HG03460 (cell line): Measurements from ENCODE around the gene DOCK3.
"Not testable (repeated sequence)": the region's sequence is repeated elsewhere in the genome, so short reads cannot be mapped to it uniquely, and the experiment has no call there.

ENCODE experiments used
- ATAC-seq: cut with Tn5 transposase; IDR thresholded peaks from one replicate; pipeline ENCODE4 v1.9.1; 2021; ENCODE audit not compliant: unreplicated experiment

Gene DOCK3

DNA sequence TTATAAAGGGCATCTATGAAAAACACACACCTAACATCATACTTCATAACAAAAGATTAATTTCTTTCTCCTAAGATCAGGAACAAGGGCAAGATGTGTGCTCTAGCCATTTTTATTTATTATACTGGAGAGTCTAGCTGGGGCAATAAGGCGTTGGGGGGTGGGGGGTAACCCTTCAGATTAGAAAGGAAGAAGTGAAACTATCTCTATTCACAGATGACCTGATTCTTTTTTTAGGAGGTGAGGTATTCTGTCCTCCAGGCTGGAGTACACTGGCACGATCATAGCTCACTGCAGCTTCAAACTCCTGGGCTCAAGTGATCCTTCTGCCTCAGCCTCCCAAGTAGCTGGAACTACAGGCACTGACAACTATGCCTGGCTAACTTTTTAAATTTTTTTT, 620.9 kb downstream of the DOCK3 start:
- ATAC-seq = peak; percentile 83

DNA sequence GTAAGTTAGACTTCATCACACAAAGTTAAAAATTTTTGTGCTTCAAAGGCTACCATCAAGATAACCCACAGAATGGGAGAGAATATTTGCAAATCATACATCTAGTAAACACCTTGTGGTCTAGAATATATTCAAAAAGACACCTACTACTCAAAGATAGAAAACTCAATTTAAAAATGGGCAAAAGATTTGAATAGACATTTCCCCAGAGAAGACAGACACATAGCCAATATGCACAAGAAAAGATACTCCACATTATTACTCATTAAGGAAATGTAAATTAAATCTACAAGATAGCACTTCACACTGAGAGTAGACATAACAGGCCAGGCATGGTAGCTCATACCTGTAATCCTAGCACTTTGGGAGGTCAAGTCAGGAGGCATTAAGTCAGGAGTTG, 622.6 kb downstream of the DOCK3 start:
- no peak for ATAC-seq

DNA sequence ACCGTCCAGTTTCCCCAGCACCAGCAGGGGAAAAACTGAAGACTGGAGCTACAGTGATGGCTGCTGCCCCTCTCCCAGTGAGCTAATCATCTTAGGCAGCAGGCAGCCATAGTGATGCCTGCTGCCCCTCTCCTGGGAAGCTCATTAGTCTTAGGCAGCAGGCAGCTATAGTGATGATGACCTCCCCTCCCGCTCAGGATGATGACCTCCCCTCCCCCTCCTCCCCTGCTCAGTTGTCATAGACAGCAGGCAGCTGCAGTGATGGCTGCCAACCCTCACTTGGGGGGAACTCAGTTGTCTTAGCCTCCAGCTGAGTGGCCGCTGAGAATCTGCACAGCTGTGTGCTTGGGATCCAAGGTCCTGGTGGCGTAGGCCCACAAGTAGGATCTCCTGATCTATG, 629.5 kb downstream of the DOCK3 start:
- ATAC-seq = no peak

- no peak for ATAC-seq
These were observed 631.4 kb downstream of the DOCK3 start for GRCh38 chr3:51306093-51306492.

- no peak for ATAC-seq
These were observed 632.7 kb downstream of the DOCK3 start for GRCh38 chr3:51307458-51307857.

DNA sequence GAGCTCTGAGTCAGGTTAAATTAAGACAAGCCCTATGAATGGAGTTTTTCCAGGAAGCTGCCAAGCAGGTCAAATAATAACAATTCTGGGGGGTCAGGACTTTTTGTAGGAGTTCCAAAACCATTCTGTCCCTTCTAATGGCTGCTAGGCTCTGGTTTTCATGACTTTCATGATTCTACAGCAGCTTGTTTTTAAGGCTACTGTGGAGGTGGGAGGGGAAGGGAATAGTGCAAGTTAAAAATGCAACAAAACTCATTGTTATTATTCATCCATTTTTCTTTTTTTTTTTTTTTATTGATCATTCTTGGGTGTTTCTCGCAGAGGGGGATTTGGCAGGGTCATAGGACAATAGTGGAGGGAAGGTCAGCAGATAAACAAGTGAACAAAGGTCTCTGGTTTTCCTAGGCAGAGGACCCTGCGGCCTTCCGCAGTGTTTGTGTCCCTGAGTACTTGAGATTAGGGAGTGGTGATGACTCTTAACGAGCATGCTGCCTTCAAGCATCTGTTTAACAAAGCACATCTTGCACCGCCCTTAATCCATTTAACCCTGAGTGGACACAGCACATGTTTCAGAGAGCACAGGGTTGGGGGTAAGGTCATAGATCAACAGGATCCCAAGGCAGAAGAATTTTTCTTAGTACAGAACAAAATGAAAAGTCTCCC, 633.3 kb downstream of the DOCK3 start:
- ATAC-seq = not testable (repeated sequence)

- no peak for ATAC-seq
These were observed 636.3 kb downstream of the DOCK3 start for GRCh38 chr3:51311055-51311454.

DNA sequence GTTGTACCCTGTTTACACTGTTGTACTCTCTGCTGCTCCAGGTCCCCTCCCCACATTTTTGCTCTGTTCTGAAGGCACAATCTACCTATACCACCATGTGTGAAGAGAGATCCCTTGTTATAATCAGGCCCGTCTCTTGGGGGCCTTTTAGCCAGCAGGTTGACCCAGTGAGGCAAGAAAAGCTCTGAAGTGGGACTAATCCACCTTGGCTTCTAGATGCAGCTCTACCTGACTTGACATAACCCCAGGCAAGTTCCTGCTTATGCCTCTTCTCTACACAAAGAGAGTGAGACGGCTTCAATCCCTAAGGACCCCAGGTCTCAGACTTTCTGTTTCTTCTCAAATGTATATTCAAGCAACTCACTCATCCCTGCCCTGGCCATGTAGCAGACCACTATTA, 653.5 kb downstream of the DOCK3 start:
- ATAC-seq = no peak

GRCh38 chr3:51330046-51330445, 655.3 kb downstream of the DOCK3 start:
- no peak for ATAC-seq

DNA sequence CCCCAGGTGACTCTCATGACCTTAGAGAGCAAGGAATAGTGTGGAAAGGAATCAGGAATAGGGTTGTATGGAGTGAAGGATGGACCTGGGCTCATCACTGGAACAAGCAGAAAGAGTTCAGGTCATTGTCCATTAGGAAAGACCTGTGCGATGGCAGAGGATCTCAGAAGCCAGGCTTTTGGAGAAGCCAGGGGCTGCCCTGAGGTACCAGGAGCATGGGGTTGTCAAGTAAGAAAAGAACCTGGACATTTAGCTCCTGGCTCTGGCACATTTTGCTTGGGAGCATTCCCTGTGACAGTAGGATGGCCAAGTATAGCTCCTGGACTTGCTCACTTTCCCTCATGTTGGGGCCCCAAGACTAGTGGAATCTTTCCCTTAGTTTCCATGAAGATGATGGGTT, 657.4 kb downstream of the DOCK3 start:
- ATAC-seq = no peak

DNA sequence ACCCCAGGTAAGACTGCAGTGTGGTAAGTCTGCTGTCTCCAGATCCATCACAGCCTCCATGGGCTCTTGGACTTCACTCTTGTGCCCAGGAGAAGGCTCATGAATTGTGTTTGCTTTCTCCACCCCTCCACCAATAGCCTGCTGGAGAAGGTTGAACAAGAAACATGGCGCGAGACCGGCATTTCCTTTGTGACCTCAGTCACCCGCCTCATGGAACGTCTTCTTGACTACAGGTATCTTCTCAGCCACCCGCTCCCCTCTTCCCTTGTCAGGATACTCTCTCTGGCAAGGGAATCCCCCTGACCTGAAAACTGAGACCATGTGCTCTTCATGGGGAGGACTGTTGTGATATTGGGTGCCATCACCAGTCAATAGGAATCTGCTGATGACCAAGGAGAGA, 658.3 kb downstream of the DOCK3 start:
- ATAC-seq = no peak

DNA sequence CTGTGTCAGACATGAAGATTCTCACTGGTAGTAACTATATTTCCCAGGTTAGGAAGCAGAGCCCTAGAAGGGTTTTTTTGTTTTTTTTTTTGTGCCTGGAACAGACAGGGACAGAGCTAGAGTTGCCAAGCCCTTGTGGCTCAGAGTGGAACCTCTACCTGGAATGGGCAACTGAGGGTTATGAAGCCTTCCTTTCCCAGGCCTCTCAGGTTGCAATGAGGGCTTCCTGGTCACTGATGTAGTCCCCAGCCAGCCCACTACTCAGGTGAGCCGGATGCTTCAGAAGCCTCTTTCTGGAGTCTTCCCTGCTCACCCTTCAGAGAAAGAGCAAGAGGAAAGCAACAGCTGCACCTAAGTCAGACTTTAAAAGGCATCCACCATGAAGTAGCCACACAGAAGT, 661.5 kb downstream of the DOCK3 start:
- ATAC-seq = no peak

DNA sequence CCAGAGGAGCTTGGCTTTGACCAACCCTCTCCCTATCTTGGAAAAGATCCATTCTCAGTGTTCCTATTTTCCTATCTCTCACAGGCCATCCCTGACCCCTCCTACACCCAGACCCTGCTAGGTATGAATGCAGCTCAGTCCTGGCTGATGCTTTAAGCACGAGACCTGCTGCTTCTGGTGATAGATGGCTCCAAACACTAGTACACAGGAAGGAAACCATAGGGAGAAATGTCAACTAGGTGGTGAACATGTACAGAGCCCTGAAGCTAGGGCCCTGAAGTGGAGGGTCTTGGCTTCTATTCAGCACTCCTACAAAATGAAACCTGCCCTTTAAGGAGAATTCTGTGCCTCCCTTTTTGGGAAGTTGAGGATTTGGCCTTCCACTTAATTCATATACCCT, 662.9 kb downstream of the DOCK3 start:
- ATAC-seq = no peak

DNA sequence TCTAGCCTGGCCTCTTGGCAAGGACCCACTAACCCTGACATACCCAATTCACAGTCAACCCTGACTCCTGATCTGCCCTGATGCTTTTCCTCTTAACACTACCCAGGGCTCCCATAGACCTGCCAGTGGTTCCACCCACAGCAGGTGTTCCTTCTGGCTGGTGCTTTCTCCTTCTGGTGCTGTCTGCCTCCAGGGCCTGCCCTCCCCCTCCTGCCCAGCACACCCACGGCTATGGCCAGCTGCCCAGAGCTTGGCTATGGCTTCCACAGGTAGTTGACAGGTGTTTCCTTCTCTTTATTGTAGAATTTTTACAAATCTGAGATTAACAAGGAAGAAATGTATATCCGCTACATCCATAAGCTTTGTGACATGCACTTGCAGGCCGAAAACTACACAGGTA, 663.9 kb downstream of the DOCK3 start:
- no peak for ATAC-seq

DNA sequence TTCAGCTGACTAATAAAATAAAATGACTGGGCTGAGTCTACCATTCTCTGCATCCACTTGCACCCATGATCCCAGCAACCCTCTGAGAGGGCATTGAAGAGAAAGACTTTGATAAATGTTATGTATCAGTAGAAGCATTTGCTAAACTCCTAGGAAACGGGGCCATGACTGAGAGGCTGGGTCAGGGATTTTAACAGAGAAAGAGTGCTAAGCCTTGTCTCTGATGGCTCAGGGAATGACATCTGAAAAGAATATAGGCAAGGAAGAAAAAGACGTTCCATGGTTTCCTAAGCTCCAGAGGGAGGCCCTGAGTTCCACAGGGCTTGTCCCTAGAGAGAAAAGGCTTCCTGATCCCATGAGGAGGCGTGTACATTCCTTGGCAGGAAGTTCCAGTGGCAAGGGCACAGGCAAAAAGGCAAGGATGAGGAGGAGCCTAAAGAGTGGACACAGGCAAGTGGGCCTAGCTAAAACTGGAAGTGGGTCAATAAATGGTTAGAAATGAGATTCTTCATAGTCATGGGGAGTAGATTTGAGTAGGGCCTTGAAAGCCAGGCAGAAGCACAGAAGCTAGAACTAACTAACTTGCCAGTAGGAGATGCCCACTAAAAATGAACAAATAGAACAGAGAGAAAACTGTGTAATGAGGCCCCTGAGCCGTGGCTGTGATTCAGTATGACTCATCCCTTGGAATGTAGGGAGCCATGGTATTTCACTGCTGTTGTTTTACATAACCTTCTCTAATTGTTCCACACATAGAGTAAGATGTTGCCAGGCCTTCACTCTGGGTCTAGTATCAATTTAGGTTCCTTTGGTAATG, 665.5 kb downstream of the DOCK3 start:
- ATAC-seq = no peak

- ATAC-seq = no peak
These were observed 666.4 kb downstream of the DOCK3 start for GRCh38 chr3:51340989-51341636.

DNA sequence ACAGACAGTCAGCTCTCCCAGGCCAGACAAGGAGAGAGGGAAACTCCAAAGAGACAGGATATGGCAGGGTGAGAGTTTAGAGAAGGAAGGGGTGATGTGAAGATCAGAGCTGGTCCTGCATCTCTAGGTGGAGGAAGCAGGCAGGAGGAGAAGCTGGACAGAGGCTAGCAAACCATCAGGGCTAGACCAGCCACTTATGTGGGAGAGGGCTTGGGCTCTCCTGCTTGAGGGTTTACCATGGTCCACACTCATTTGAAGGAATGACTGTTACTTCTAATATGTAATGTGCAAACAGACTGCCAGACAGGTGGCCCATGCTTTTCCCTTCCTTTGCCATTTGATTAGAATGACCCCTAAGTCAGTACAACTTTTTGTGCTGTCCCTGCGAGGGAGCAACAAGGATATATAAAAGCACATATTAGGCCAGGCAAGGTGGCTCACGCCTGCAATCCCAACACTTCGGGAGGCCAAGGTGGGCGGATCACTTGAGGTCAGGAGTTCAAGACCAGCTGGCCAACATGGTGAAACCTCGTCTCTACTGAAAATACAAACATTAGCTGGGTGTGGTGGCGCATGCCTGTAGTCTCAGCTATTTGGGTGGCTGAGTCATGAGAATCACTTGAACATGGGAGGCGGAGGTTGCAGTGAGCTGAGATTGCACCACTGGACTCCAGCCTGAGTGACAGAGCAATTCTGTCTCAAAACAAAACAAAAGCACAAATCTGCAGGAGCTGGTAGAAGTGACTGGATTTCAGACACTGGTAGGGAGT, 669.4 kb downstream of the DOCK3 start:
- no peak for ATAC-seq

DNA sequence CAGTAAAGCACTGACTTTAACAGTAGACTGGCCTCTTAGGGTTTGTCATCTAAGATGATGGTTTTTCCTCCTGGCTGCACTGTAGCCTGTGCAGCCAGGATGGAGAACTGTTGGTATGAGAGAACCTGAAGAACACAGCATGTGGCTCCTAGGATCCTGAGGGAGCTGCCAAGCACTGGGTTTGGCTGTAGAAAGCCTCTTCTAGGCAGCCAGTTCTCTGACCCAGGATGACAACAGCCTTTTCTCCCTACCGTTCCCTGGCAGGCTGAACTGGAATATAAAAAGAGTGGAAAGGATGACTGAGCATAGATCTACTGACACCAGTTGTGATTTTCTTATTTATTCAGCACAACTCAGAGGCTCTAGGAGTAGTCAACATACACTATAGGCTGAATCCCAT, 676.0 kb downstream of the DOCK3 start:
- ATAC-seq = no peak

DNA sequence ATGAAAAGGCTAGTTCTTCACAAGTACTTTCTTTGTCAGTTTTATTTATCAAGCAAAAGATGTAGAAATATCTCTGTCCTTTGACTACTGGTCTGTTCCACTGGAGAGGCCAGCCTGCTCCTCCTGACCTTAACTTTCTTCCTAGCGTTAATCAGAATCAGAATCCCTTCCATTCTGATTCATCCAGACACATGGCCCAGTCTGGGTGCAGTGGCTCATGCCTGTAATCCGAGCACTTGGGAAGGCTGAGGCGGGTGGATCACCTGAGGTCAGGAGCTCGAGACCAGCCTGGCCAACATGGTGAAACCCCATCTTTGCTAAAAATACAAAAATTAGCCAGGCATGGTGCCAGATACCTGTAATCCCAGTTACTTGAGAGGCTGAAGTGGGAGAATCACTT, 678.4 kb downstream of the DOCK3 start:
- no peak for ATAC-seq

- no peak for ATAC-seq
These were observed 679.0 kb downstream of the DOCK3 start for GRCh38 chr3:51353691-51354090.

GRCh38 chr3:51354172-51354571, 679.4 kb downstream of the DOCK3 start:
- ATAC-seq = no peak
